GM21381 (cell line): ENCODE results near the gene TMEM131L.

Experiments
- ATAC-seq: cut with Tn5 transposase; IDR thresholded peaks from one replicate; pipeline ENCODE4 v1.9.1; 2021; ENCODE audit warnings: mild to moderate bottlenecking, moderate library complexity; ENCODE audit not compliant: unreplicated experiment

The TMEM131L gene

DNA sequence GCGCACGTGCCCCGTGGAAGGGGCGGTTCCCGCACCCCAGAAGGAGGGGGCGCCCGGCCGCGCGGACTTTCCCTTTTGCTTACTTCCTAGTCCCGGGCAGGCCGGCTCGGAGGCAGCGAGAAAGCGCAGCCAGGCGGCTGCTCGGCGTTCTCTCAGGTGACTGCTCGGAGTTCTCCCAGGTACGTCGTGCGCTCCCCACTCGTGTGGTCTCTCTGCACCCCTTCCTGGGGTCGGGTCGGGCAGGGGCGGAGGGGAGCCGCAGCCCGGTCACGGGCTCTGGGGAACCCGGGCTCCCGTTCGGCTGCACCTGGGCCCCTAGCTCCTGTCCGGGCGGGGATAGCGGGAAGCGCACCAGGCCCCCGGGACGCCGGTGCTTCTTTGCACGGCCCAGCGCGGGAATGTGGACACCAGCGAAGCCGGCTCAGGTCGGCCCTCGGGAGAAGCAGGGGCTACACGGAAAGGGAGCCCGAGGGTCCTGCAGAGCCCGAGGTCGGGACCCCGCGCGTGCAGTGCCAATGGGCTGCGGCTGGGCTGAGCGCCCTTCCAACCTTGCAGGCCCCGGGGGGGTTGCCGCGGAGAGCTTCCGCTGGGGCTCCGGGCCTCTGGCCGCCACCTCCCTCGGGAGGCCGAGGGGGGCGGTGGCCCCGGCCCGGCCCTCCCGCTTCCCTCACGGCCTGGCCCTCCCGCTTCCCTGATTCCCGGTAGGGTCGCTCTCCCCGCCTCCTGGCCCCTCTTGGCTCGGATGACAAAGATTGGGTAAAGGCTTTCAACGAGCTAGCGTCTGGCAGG, 218.2 kb downstream of the TMEM131L start, which contains the start of gene TLR2:
TLR2 (plus strand) TSS at position 99 of the 789 bp plus-strand sequence. CDS start 18,628 bp downstream, outside the sequence.
- ATAC-seq = peak; percentile 92

DNA sequence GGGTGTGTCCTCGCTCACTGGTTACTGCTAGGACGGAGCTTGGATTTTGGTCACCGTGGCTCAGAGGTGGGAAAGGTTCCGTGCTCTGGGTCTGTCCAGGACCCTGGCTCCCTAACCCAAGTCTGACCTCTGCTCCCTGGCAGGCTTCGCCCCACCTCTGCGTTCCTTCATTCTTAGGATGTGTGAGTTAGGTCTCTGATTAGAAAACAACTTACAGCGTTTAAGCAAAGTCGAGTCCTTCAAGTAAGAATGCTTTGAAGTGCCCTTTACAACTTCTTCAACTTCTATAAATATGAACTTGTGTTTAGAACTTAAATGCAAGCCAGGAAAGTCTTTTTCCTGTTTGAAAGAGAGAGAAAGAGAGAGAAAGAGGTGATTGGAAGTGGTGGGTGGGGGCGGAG, 218.8 kb downstream of the TMEM131L start:
- no peak for ATAC-seq
